ENCODE data around the gene AFAP1L1.

The AFAP1L1 gene

DNA sequence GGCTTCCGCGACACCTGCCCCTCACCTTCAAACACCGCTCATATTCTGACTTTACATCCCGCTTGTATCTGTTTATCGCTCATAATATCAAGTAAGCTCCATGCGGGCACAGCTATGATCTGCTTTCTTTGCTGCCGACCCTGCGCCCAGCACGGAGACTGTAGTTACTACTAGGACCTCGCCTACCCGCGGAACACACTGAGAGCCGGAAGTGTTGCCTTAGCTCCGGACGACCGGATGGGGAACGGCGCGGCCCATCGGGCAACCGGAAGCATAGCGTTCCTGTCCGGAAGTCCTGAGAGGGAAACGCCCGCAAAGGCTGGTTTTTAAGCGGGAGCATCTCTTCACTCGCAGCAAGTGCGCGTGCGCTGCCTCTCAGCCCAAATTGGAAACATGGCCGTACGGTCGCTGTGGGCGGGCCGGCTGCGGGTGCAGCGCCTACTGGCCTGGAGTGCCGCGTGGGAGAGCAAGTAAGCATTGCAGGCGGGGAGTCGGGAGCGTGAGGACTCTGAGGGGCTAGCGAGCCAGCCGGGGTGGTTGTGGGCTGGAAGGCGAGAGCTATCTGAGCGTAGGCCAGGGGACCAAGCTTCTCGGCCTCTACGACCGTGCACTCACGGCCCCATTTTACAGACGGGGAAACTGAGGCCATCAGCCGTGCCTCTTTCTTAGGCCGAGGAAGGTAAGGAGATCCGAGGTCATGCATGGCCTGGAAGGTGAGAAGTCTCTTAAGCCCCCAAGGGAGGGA lies 73.7 kb downstream of the AFAP1L1 start, which contains the start of gene GRPEL2:
TSS of gene GRPEL2 (plus strand) at position 353 of the 745 bp plus-strand sequence. CDS start at position 394, 41 bp downstream.
- TF ChIP-seq ESRRG (CRISPR knock-in tag; IDR thresholded peaks at IDR 0.05), result 0 out of 2 replicates have a peak, but pooled peaks have one; percentile 11
- TF ChIP-seq TSHZ2 (CRISPR knock-in tag; IDR thresholded peaks at IDR 0.05), result 0 out of 2 replicates have a peak, but pooled peaks have one; percentile 33
- TF ChIP-seq ISL1 (CRISPR knock-in tag; IDR thresholded peaks at IDR 0.05), result no peak
- 0 out of 2 replicates have a peak, but pooled peaks have one; percentile 25 for TF ChIP-seq POU6F1 (CRISPR knock-in tag; IDR thresholded peaks at IDR 0.05; ENCODE audit: borderline replicate concordance, low read depth)
- TF ChIP-seq TCF4 (CRISPR knock-in tag; IDR thresholded peaks at IDR 0.05; ENCODE audit: borderline replicate concordance), result 0 out of 2 replicates have a peak, but pooled peaks have one; percentile 9
- TF ChIP-seq ZFP3 (CRISPR knock-in tag; IDR thresholded peaks at IDR 0.05), result 0 out of 2 replicates have a peak, but pooled peaks have one; percentile 11
- no peak for TF ChIP-seq ZFP30 (CRISPR knock-in tag; IDR thresholded peaks at IDR 0.05)
- ATAC-seq, result peak; percentile 98

GRCh38 chr5:149345892-149346222 lies 74.2 kb downstream of the AFAP1L1 start:
- TF ChIP-seq, protein P1, sequence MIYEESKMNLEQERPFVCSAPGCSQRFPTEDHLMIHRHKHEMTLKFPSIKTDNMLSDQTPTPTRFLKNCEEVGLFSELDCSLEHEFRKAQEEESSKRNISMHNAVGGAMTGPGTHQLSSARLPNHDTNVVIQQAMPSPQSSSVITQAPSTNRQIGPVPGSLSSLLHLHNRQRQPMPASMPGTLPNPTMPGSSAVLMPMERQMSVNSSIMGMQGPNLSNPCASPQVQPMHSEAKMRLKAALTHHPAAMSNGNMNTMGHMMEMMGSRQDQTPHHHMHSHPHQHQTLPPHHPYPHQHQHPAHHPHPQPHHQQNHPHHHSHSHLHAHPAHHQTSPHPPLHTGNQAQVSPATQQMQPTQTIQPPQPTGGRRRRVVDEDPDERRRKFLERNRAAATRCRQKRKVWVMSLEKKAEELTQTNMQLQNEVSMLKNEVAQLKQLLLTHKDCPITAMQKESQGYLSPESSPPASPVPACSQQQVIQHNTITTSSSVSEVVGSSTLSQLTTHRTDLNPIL (CRISPR knock-in tag; IDR thresholded peaks at IDR 0.05; ENCODE audit: low read depth), result no peak
- TF ChIP-seq TSHZ2 (CRISPR knock-in tag; IDR thresholded peaks at IDR 0.05) (no peak), RARB (CRISPR knock-in tag; IDR thresholded peaks at IDR 0.05) (no peak), ZNF8 (CRISPR knock-in tag; IDR thresholded peaks at IDR 0.05) (no peak), ESRRG (CRISPR knock-in tag; IDR thresholded peaks at IDR 0.05) (no peak), SNAI2 (CRISPR knock-in tag; IDR thresholded peaks at IDR 0.05) (no peak), GLIS3 (CRISPR knock-in tag; IDR thresholded peaks at IDR 0.05) (no peak), ARNTL (CRISPR knock-in tag; IDR thresholded peaks at IDR 0.05; ENCODE audit: borderline replicate concordance, low read depth) (no peak), BACH2 (CRISPR knock-in tag; IDR thresholded peaks at IDR 0.05; ENCODE audit: borderline replicate concordance) (no peak), ZC3H10 (CRISPR knock-in tag; IDR thresholded peaks at IDR 0.05) (no peak), OSR1 (CRISPR knock-in tag; IDR thresholded peaks at IDR 0.05) (no peak), POU6F1 (CRISPR knock-in tag; IDR thresholded peaks at IDR 0.05; ENCODE audit: borderline replicate concordance, low read depth) (no peak)
- TF ChIP-seq, protein P2, sequence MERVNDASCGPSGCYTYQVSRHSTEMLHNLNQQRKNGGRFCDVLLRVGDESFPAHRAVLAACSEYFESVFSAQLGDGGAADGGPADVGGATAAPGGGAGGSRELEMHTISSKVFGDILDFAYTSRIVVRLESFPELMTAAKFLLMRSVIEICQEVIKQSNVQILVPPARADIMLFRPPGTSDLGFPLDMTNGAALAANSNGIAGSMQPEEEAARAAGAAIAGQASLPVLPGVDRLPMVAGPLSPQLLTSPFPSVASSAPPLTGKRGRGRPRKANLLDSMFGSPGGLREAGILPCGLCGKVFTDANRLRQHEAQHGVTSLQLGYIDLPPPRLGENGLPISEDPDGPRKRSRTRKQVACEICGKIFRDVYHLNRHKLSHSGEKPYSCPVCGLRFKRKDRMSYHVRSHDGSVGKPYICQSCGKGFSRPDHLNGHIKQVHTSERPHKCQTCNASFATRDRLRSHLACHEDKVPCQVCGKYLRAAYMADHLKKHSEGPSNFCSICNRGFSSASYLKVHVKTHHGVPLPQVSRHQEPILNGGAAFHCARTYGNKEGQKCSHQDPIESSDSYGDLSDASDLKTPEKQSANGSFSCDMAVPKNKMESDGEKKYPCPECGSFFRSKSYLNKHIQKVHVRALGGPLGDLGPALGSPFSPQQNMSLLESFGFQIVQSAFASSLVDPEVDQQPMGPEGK (CRISPR knock-in tag; IDR thresholded peaks at IDR 0.05; ENCODE audit: borderline replicate concordance), result no peak
- peak; percentile 26 for ATAC-seq
